Fibroblast of gingiva (primary cell): Measurements from ENCODE around the gene GNE.
"Not testable (repeated sequence)": the region's sequence is repeated elsewhere in the genome, so short reads cannot be mapped to it uniquely, and the experiment has no call there.

Source experiments
- DNase-seq: peaks from one replicate; pipeline ENCODE4 v3.0.0-alpha.2; 2011; ENCODE audit warnings: low read depth

Gene GNE

DNA sequence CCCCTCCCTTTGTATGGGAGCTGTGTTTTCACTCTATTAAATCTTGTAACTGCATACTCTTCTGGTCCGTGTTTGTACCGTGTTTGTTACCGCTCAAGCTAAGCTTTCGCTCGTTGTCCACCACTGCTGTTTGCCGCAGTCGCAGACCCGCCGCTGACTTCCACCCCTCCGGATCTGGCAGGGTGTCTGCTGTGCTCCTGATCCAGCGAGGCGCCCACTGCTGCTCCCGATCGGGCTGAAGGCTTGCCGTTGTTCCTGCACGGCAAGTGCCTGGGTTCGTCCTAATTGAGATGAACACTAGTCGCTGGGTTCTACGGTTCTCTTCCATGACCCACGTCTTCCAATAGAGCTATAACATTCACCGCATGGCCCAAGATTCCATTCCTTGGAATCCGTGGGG lies 6.6 kb upstream of the GNE start:
- DNase-seq: no peak

GRCh38 chr9:36263683-36264082 lies 5.4 kb upstream of the GNE start:
- DNase-seq: no peak

GRCh38 chr9:36258996-36259533 lies 817 bp upstream of the GNE start:
- no peak for DNase-seq

GRCh38 chr9:36251428-36251827 lies 6.8 kb downstream of the GNE start:
- DNase-seq: no peak

- no peak for DNase-seq
These were observed 8.2 kb downstream of the GNE start for GRCh38 chr9:36250079-36250478.

GRCh38 chr9:36249189-36249588 lies 9.1 kb downstream of the GNE start:
- DNase-seq: no peak

GRCh38 chr9:36248061-36248460 lies 10.2 kb downstream of the GNE start:
- peak; percentile 31 for DNase-seq

DNA sequence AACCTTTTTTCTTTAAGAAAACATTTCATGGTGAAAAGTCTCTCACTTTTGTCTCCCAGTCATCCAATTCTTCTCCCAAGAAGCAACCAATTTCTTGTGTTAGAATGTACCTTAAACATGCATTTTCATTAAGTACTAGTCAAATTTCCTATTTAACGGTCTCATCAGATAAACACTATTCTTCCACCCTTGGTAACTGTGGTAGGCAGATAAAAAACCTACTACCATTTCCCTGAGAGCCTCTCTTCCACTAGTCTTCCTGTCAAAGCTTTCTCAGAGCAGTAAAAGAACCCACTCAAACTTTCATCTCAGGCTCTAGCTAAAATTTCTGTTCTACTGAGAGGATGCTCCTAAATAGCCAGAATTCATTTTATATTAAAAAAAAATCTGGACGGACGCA lies 10.9 kb downstream of the GNE start:
- no peak for DNase-seq

- no peak for DNase-seq
These were observed 12.3 kb downstream of the GNE start for GRCh38 chr9:36245906-36246305.

GRCh38 chr9:36239675-36240074 lies 18.6 kb downstream of the GNE start:
- DNase-seq: not testable (repeated sequence)

- not testable (repeated sequence) for DNase-seq
These were observed 19.0 kb downstream of the GNE start for GRCh38 chr9:36239205-36239604.

GRCh38 chr9:36237230-36237629 lies 21.0 kb downstream of the GNE start:
- DNase-seq: no peak

DNA sequence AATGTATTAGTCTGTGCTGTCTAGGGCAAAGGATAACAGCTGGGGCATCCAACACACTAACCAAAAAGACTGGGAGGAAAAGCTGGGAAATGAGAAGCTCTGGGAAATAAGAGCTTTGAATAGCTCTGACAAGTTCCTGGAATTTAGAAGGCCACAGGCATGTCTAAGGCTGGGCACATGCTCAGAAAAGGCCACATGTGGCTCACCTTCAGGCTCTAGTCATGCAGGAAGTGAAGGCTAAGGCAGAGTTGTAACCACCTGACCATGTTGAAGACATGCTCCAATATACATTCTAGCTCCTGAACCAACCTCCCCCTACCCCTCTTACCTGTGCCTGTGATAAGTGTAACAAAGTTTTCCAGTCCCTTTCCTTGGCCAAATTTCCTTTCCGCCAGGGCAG lies 35.8 kb downstream of the GNE start:
- no peak for DNase-seq

- no peak for DNase-seq
These were observed 36.6 kb downstream of the GNE start for GRCh38 chr9:36221667-36222066.

GRCh38 chr9:36218411-36218901 lies 39.8 kb downstream of the GNE start:
- no peak for DNase-seq

DNA sequence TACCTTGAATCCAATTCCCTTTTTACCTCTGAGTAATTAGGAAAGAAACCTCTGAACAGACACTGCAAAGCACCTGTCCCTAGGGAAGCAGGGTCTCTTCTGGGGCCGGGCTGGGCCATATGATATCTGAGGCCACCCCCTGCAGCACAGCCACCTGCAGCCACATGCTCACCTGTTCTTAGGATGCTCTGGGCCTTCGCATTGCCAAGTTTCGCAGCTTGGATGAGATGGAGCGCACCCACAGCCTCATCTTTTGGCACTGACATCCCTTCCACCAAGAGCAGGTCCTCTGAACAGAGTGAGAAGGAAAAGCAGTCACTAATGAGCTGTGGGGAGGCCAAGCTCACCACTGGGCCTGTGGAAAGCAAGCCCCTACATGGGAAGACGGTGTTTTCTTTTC lies 40.2 kb downstream of the GNE start:
- DNase-seq: no peak

- peak; percentile 19 for DNase-seq
These were observed 40.8 kb downstream of the GNE start for GRCh38 chr9:36217256-36217968.

DNA sequence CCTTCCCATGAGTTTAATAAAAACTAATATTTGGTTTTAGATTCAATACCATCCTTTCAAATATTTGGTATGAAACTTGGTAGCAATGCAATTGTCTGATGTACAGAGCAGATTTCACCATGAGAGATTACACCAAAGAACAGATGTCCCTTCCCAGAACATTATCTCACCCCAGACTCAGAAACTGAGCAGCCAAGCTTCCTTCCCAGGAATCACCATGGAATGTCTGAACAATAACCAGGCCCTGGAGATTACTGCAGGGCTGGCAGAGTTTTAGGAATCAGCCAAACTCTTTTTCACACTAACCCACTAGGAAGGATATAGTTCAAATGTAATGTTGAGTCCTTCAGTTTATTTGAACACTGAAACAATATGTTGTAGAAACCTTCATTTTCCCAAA lies 43.7 kb downstream of the GNE start:
- peak; percentile 45 for DNase-seq

GRCh38 chr9:36213989-36214388 lies 44.3 kb downstream of the GNE start:
- no peak for DNase-seq

- no peak for DNase-seq
These were observed 44.9 kb downstream of the GNE start for GRCh38 chr9:36213387-36213786.

DNA sequence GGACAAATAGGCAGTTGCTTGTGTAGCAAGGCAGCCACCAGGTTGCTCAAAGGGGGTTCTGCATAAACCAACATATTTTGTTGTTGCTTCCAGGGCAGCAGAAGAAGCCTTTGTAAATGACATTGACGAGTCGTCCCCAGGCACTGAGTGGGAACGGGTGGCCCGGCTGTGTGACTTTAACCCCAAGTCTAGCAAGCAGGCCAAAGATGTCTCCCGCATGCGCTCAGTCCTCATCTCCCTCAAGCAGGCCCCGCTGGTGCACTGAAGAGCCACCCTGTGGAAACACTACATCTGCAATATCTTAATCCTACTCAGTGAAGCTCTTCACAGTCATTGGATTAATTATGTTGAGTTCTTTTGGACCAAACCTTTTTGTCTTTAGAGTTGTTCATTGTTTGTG lies 46.7 kb downstream of the GNE start:
- no peak for DNase-seq

DNA sequence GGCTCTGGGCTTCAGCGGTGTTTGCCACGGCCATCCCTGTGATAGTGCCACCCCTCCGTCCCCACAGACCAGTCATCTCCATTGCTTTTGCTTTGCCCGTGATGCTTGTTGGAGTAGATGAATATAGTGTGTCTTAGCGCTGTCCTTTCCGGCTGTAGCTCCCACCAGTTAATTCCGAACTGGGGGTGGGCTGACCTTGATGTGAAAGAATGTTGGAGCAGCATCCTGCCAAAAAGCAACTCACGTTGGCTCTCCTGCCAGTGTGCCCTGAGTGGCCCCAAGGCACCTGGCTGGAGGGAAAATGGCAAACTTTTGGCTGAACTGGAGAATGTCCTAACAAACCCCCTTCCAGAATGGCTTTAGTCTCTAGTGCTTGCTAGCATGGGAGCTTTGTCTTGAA lies 47.5 kb downstream of the GNE start:
- no peak for DNase-seq

GRCh38 chr9:36208521-36209253 lies 49.6 kb downstream of the GNE start:
- no peak for DNase-seq
